B cell (primary cell): ENCODE measurements around the gene FAM13C. TPM values are rescaled to one million over a fixed set of nuclear protein-coding genes. Genes with fewer than 3 reads are reported as not detected.

Source experiments
- ATAC-seq: fragments of 200-7000 bp; cut with Tn5 transposase; one replicate; pipeline ENCODE4 v1.10.0; 2021; ENCODE audit warnings: low read depth, mild to moderate bottlenecking, moderate number of reproducible peaks, moderate library complexity
- CTCF ChIA-PET: fragments of 350-600 bp; sonication (Branson Sonifier 250); formaldehyde crosslinking; loops from one replicate; lab custom pipeline; 2021; ENCODE audit warnings: antibody characterized with exemption, inconsistent platforms; lab: Charles Lee
- POLR2A ChIA-PET: fragments of 350-600 bp; sonication (Branson Sonifier 250); formaldehyde crosslinking; loops from one replicate; lab custom pipeline; 2021; ENCODE audit warnings: antibody characterized with exemption; lab: Charles Lee
- DNase-seq: peaks from one replicate; pipeline ENCODE4 v3.0.0; 2013
- H2AFZ ChIP-seq: 2 replicates; pipeline ENCODE4 v1.6.1; 2012; ENCODE audit warnings: mild to moderate bottlenecking, low read depth, low read length; ENCODE audit not compliant: insufficient read depth, poor library complexity, severe bottlenecking
- H3K27ac ChIP-seq, 2 donors: 1 replicate in 1 of 2; 2 replicates in 1 of 2; pipeline ENCODE4 v1.5.1; 2012 to 2013; ENCODE audit warnings: low read length in 2 of 2, mild to moderate bottlenecking in 2 of 2, moderate library complexity in 1 of 2
- H3K27me3 ChIP-seq, 4 experiments: fragments of 200-600 bp in 1 of 4; sonication (generic) in 1 of 4; replicated peaks in 1 of 4; 1 replicate in 2 of 4; 2 replicates in 2 of 4; pipeline versions ENCODE4 v1.6.1 to v1.7.0; 2013 to 2016; ENCODE audit warnings: low read length in 3 of 4, mild to moderate bottlenecking in 2 of 4, mixed read lengths in 1 of 4, moderate library complexity in 1 of 4; ENCODE audit not compliant: insufficient read depth in 4 of 4, control insufficient read depth in 3 of 4; ENCODE audit errors: control extremely low read depth in 1 of 4
- H3K36me3 ChIP-seq, 2 experiments: replicated peaks in 1 of 2; 1 replicate in 1 of 2; 2 replicates in 1 of 2; pipeline versions ENCODE4 v1.6.1 to v1.7.1; 2013; ENCODE audit warnings: low read length in 1 of 2; ENCODE audit not compliant: insufficient read depth in 2 of 2, control insufficient read depth in 1 of 2; ENCODE audit errors: control extremely low read depth in 1 of 2, extremely low read depth in 1 of 2
- H3K4me1 ChIP-seq, 2 donors: fragments of 200-600 bp in 1 of 2; sonication (generic) in 1 of 2; 1 replicate in 1 of 2; 2 replicates in 1 of 2; pipeline versions ENCODE4 v1.5.1 to v1.6.1; 2013 to 2017; ENCODE audit warnings: low read length in 2 of 2; ENCODE audit not compliant: control insufficient read depth in 2 of 2, insufficient read depth in 2 of 2
- H3K4me2 ChIP-seq: replicated peaks from 2 replicates; pipeline ENCODE3; 2012; ENCODE audit warnings: mild to moderate bottlenecking, low read depth, low read length; ENCODE audit not compliant: poor library complexity, severe bottlenecking
- H3K4me3 ChIP-seq, 5 experiments: fragments of 200-600 bp in 1 of 5; sonication (generic) in 1 of 5; 1 replicate in 3 of 5; 2 replicates in 2 of 5; pipeline versions ENCODE4 v1.5.1 to v1.7.0; 2011 to 2016; ENCODE audit warnings: low read length in 4 of 5, mild to moderate bottlenecking in 4 of 5, low read depth in 2 of 5, control low read depth in 1 of 5, moderate library complexity in 1 of 5; ENCODE audit not compliant: insufficient read depth in 1 of 5; ENCODE audit errors: control extremely low read depth in 1 of 5, extremely low read depth in 1 of 5
- H3K79me2 ChIP-seq: fragments of 200-600 bp; sonication (generic); one replicate; pipeline ENCODE4 v1.6.0; 2016; ENCODE audit warnings: low read length; ENCODE audit not compliant: control insufficient read depth, insufficient read depth
- H3K9ac ChIP-seq: fragments of 200-600 bp; sonication (generic); 2 replicates; pipeline ENCODE4 v1.6.1; 2017; ENCODE audit warnings: mild to moderate bottlenecking, low read length, moderate library complexity
- H3K9me3 ChIP-seq, 3 donors: one replicate each; pipeline versions ENCODE4 v1.6.1 to v1.7.1; 2013; ENCODE audit warnings: low read length in 2 of 3; ENCODE audit not compliant: control insufficient read depth in 2 of 3, insufficient read depth in 1 of 3; ENCODE audit errors: control extremely low read depth in 1 of 3
- H4K20me1 ChIP-seq: 2 replicates; pipeline ENCODE4 v1.6.0; 2012; ENCODE audit warnings: mild to moderate bottlenecking, low read length; ENCODE audit not compliant: insufficient read depth, control insufficient read depth, poor library complexity, severe bottlenecking
- H3K27ac Mint-ChIP-seq: one replicate; pipeline ENCODE4 v1.8.0; 2021; ENCODE audit warnings: mixed read lengths
- H3K27me3 Mint-ChIP-seq: one replicate; pipeline ENCODE4 v1.8.0; 2021; ENCODE audit warnings: mixed read lengths
- H3K4me1 Mint-ChIP-seq: one replicate; pipeline ENCODE4 v1.8.0; 2021; ENCODE audit warnings: mixed read lengths
- H3K4me3 Mint-ChIP-seq: one replicate; pipeline ENCODE4 v1.8.0; 2021; ENCODE audit warnings: mixed read lengths
- H3K9me3 Mint-ChIP-seq: one replicate; pipeline ENCODE4 v1.8.0; 2022; ENCODE audit warnings: mixed read lengths; ENCODE audit not compliant: insufficient read depth
- EZH2 ChIP-seq: IDR thresholded peaks from 2 replicates; pipeline ENCODE4 v1.6.1; 2012; ENCODE audit warnings: borderline replicate concordance, low read depth, mild to moderate bottlenecking, moderate library complexity, low read length; ENCODE audit not compliant: insufficient read depth, poor library complexity, severe bottlenecking
- intact Hi-C: fragments of 100-400 bp; cut with micrococcal nuclease; formaldehyde crosslinking; loops from one replicate; pipeline ENCODE4 v1.10.0; 2022
- polyA plus RNA-seq: library from polyadenylated mRNA; depleted of rRNA; stranded (reverse); fragments of >200 nt; gene quantifications from 2 replicates; pipeline ENCODE4 v1.2.3, GENCODE V29; 2012
- total RNA-seq, 2 donors: library from RNA; stranded (reverse); fragments of 120-200 nt in 1 of 2; gene quantifications; 1 replicate in 1 of 2; 2 replicates in 1 of 2; pipeline versions ENCODE4 v1.2.3 to v1.2.4, GENCODE V29; 2013 to 2022
- TF ChIP-seq, protein P1 (sequence below): fragments of 200-600 bp; IDR thresholded peaks from one replicate; pipeline ENCODE4 v1.8.0; 2022; ENCODE audit warnings: antibody characterized with exemption, mild to moderate bottlenecking

The FAM13C gene
- total and polyA plus RNA-seq, 2 donors (not counting 1 experiment from before 2014, with no cell fraction given): not detected

DNA sequence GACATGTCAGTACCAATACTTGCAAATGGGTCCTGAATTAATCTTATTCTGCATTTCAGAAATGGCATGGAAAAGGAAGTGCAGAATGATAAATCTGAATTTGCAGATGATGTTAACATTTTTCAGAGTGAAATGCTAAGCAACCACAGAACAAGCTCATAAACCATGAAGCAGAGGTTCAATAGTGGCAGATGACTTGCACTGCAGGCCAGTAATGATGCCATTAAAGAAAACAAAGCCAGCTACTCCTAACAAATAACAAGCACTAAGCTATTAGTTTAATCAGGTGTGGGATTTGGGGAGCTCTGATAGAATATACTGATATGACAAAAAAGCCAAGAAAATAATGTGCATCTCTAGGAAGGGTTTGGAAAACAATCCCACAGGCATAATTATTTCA is 85.4 kb downstream of the FAM13C start:
- Histone ChIP-seq H3K36me3 (no peaks in the 10 kb centered on the region), H3K9me3 (no peaks in the 10 kb centered on the region), H3K4me1 (no peaks in the 10 kb centered on the region), H3K27ac (no peak overlapping the region), H4K20me1 (no peaks in the 10 kb centered on the region), H3K4me2 (no peak overlapping the region), H3K9ac (no peak overlapping the region), H3K27me3 (no peaks in the 10 kb centered on the region), H3K79me2 (no peaks in the 10 kb centered on the region), H3K4me3 (no peak overlapping the region), H2AFZ (no peak overlapping the region)
- no peak for DNase-seq
- H3K4me1 Mint-ChIP-seq: no peaks in the 10 kb centered on the region
- H3K27me3 Mint-ChIP-seq: peaks cover 3% of the 10 kb centered on the region
- ChIA-PET POLR2A (no interaction called here), CTCF (no interaction called here)
- intact Hi-C loops: no loop called here
- no peak overlapping the region for H3K27ac Mint-ChIP-seq
- no peak for TF ChIP-seq EZH2
- TF ChIP-seq, protein P1, sequence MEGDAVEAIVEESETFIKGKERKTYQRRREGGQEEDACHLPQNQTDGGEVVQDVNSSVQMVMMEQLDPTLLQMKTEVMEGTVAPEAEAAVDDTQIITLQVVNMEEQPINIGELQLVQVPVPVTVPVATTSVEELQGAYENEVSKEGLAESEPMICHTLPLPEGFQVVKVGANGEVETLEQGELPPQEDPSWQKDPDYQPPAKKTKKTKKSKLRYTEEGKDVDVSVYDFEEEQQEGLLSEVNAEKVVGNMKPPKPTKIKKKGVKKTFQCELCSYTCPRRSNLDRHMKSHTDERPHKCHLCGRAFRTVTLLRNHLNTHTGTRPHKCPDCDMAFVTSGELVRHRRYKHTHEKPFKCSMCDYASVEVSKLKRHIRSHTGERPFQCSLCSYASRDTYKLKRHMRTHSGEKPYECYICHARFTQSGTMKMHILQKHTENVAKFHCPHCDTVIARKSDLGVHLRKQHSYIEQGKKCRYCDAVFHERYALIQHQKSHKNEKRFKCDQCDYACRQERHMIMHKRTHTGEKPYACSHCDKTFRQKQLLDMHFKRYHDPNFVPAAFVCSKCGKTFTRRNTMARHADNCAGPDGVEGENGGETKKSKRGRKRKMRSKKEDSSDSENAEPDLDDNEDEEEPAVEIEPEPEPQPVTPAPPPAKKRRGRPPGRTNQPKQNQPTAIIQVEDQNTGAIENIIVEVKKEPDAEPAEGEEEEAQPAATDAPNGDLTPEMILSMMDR: no peak
- no peak overlapping the region for H3K4me3 Mint-ChIP-seq
- ATAC-seq: no peak
- H3K9me3 Mint-ChIP-seq: no peaks in the 10 kb centered on the region

GRCh38 chr10:59276133-59276532 is 86.2 kb downstream of the FAM13C start:
- Histone ChIP-seq H3K27me3 (no peaks in the 10 kb centered on the region), H3K36me3 (no peaks in the 10 kb centered on the region), H3K9me3 (no peaks in the 10 kb centered on the region), H3K4me2 (no peak overlapping the region), H3K9ac (no peak overlapping the region), H4K20me1 (no peaks in the 10 kb centered on the region), H2AFZ (no peak overlapping the region), H3K4me1 (no peaks in the 10 kb centered on the region), H3K27ac (no peak overlapping the region), H3K79me2 (no peaks in the 10 kb centered on the region), H3K4me3 (no peak overlapping the region)
- no peaks in the 10 kb centered on the region for H3K4me1 Mint-ChIP-seq
- DNase-seq: no peak
- no peaks in the 10 kb centered on the region for H3K9me3 Mint-ChIP-seq
- H3K4me3 Mint-ChIP-seq: no peak overlapping the region
- ATAC-seq: no peak
- CTCF ChIA-PET: no interaction called here
- intact Hi-C loops: no loop called here
- no peak overlapping the region for H3K27ac Mint-ChIP-seq
- POLR2A ChIA-PET: no interaction called here
- H3K27me3 Mint-ChIP-seq: peaks cover 4% of the 10 kb centered on the region
- no peak for TF ChIP-seq EZH2
- TF ChIP-seq, protein P1: no peak
